ENCODE measurements around the gene SOX8.
A peak's percentile ranks its signal among the peaks of the same experiment; 100 is the strongest.

DNA sequence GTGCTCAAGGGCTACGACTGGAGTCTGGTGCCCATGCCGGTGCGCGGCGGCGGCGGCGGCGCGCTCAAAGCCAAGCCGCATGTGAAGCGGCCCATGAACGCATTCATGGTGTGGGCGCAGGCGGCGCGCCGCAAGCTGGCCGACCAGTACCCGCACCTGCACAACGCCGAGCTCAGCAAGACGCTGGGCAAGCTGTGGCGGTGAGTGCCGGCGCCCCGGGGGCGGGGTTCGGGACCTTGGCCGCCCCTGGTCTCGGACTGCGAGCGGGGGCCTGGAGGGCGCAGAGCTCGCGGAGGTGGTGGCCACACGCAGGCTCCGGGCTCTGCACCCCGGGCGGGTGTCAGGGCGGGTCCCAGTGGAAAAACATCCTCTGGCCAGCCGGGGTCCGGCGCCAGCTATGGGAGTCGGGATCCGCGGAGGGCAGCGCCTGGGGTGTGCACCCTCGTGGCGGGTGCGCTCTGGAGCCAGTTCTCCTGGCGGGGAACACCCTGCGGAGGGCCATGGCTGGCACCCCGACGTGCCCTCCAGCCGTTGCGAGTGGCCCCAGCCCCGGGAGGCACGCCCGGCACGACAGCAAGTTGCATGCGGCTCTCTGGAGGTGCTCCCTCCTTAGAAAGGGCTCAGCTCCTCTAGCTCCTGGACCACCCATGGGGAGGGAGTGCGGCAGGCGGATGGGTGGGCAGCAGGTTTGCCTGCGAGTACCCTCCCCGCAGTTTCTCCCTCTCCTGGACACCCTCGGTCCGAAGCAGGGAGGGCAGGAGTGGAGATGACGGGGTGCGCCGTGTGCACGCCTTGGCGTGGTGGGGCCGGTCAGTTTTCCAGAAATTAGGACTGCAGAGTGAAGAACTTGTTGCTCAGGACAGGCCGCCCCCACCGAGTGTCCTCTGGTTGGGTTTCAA is 824 bp downstream of the SOX8 start:
- TF ChIP-seq, protein P1, sequence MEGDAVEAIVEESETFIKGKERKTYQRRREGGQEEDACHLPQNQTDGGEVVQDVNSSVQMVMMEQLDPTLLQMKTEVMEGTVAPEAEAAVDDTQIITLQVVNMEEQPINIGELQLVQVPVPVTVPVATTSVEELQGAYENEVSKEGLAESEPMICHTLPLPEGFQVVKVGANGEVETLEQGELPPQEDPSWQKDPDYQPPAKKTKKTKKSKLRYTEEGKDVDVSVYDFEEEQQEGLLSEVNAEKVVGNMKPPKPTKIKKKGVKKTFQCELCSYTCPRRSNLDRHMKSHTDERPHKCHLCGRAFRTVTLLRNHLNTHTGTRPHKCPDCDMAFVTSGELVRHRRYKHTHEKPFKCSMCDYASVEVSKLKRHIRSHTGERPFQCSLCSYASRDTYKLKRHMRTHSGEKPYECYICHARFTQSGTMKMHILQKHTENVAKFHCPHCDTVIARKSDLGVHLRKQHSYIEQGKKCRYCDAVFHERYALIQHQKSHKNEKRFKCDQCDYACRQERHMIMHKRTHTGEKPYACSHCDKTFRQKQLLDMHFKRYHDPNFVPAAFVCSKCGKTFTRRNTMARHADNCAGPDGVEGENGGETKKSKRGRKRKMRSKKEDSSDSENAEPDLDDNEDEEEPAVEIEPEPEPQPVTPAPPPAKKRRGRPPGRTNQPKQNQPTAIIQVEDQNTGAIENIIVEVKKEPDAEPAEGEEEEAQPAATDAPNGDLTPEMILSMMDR (conservative IDR thresholded peaks at IDR 0.05 in 1 of 2, IDR thresholded peaks at IDR 0.05 in 1 of 2; ENCODE audit: low read depth in 1 of 2, low read length in 2 of 2) = no peak
- peak; percentile 96 for TF ChIP-seq EZH2 (IDR thresholded peaks at IDR 0.05; ENCODE audit: low read length, missing control alignments)

Data from fibroblast of lung (primary cell).